Smooth muscle cell (in vitro differentiated cells): ENCODE results near the gene TMEM247. TPM values are rescaled to one million over a fixed set of nuclear protein-coding genes. Genes with fewer than 3 reads are reported as not detected.
A peak's percentile ranks its signal among the peaks of the same experiment; 100 is the strongest.

Experiments
- DNase-seq: peaks from one replicate; lab custom pipeline; 2025; ENCODE audit not compliant: unreplicated experiment; lab: John Stamatoyannopoulos, UW
- H2AFZ ChIP-seq: fragments of 200-600 bp; sonication (generic); 2 replicates; pipeline ENCODE4 v1.6.0; 2016; ENCODE audit warnings: antibody characterized with exemption, low read depth, mild to moderate bottlenecking
- H3F3A ChIP-seq: fragments of 200-600 bp; sonication (generic); 2 replicates; pipeline ENCODE4 v1.6.0; 2017; ENCODE audit warnings: antibody characterized with exemption, low read depth
- H3K27ac ChIP-seq: fragments of 200-600 bp; sonication (generic); 2 replicates; pipeline ENCODE4 v1.5.1; 2016; ENCODE audit warnings: low read depth, mild to moderate bottlenecking
- H3K27me3 ChIP-seq: fragments of 200-600 bp; sonication (generic); 2 replicates; pipeline ENCODE4 v1.6.1; 2016; ENCODE audit warnings: low read depth, mild to moderate bottlenecking
- H3K36me3 ChIP-seq: fragments of 200-600 bp; sonication (generic); 2 replicates; pipeline ENCODE4 v1.5.1; 2016; ENCODE audit warnings: low read depth
- H3K4me1 ChIP-seq: fragments of 200-600 bp; sonication (generic); 2 replicates; pipeline ENCODE4 v1.5.1; 2016; ENCODE audit warnings: low read depth
- H3K4me2 ChIP-seq: fragments of 200-600 bp; sonication (generic); 2 replicates; pipeline ENCODE4 v1.6.0; 2016; ENCODE audit warnings: mild to moderate bottlenecking
- H3K4me3 ChIP-seq: fragments of 200-600 bp; sonication (generic); 2 replicates; pipeline ENCODE4 v1.5.1; 2016; ENCODE audit warnings: mild to moderate bottlenecking
- H3K79me2 ChIP-seq: fragments of 200-600 bp; sonication (generic); 2 replicates; pipeline ENCODE4 v1.6.0; 2016; ENCODE audit warnings: low read depth, mild to moderate bottlenecking
- H3K9ac ChIP-seq: fragments of 200-600 bp; sonication (generic); 2 replicates; pipeline ENCODE4 v1.6.0; 2016; ENCODE audit warnings: low read depth
- H3K9me3 ChIP-seq: fragments of 200-600 bp; sonication (generic); replicated peaks from 2 replicates; pipeline ENCODE4 v1.5.1; 2016; ENCODE audit warnings: low read depth
- H4K20me1 ChIP-seq: fragments of 200-600 bp; sonication (generic); 2 replicates; pipeline ENCODE4 v1.6.0; 2016; ENCODE audit warnings: low read depth
- WGBS: methylation state at CpG from one replicate; pipeline ENCODE4 v1.1.7; 2016; ENCODE audit warnings: low lambda C conversion rate; 5-methylcytosine and 5-hydroxymethylcytosine counted together
- polyA plus RNA-seq: library from polyadenylated mRNA; unstranded; fragments of >200 nt; fragmentation: Nextera tagmentation; extraction: Ambion mirVana; gene quantifications from 2 replicates; pipeline ENCODE4 v1.2.1, GENCODE V29; 2016
- total RNA-seq: library from RNA; depleted of rRNA; stranded (reverse); fragments of >200 nt; gene quantifications from 2 replicates; pipeline ENCODE4 v1.2.3, GENCODE V29; 2014
- TF ChIP-seq, protein P1 (sequence below): fragments of 200-600 bp; sonication (generic); IDR thresholded peaks from 2 replicates; pipeline ENCODE4 v1.5.1; 2017; ENCODE audit warnings: borderline replicate concordance, mild to moderate bottlenecking, antibody characterized with exemption; ENCODE audit not compliant: insufficient read depth, poor library complexity, severe bottlenecking

TMEM247 gene
- total and polyA plus RNA-seq, 2 experiments from 2014 or later: not detected

DNA sequence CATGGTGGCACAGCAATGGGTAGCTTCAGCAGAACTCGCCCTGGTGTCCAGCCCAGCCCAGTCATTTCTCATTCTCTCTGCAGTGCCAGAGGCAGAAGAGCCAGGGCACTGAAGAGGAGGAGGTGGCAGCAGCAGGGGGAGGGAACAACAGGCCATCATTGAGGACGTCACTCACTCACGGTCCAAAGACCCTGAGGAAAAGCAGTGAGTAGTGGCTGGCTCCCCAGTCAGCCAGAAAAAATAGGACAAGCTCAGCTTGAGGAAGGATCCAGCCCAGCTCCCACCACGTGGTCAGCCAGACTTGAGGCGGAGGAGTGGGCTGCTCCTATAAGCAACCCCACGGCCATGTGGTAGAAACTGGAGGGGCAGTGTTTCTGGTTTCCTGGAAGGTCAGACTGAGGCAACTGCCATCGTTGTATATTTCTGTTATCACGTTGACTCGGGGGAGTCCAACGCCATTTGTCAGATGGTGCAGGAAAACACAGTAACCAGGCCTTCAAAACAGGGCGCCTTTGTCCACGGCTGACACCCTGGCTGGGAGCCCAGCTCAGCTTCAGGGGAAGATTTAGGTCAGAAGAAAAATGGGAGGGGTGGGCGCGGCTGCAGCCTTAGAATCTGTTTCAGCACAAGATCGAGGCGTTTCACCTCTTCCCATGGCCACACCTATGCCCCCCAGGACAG lies 19.0 kb upstream of the TMEM247 start:
- DNase-seq: no peak
- H3F3A ChIP-seq: no peaks in the 10 kb centered on the region
- H3K9ac ChIP-seq: no peak overlapping the region
- H3K27ac ChIP-seq: no peak overlapping the region
- 68% methylated on average over 16 of the region's 16 CpGs for WGBS
- no peaks in the 10 kb centered on the region for H3K4me1 ChIP-seq
- H3K79me2 ChIP-seq: no peaks in the 10 kb centered on the region
- H3K36me3 ChIP-seq: no peaks in the 10 kb centered on the region
- H3K9me3 ChIP-seq: no peaks in the 10 kb centered on the region
- H2AFZ ChIP-seq: no peak overlapping the region
- no peaks in the 10 kb centered on the region for H4K20me1 ChIP-seq
- TF ChIP-seq, protein P1, sequence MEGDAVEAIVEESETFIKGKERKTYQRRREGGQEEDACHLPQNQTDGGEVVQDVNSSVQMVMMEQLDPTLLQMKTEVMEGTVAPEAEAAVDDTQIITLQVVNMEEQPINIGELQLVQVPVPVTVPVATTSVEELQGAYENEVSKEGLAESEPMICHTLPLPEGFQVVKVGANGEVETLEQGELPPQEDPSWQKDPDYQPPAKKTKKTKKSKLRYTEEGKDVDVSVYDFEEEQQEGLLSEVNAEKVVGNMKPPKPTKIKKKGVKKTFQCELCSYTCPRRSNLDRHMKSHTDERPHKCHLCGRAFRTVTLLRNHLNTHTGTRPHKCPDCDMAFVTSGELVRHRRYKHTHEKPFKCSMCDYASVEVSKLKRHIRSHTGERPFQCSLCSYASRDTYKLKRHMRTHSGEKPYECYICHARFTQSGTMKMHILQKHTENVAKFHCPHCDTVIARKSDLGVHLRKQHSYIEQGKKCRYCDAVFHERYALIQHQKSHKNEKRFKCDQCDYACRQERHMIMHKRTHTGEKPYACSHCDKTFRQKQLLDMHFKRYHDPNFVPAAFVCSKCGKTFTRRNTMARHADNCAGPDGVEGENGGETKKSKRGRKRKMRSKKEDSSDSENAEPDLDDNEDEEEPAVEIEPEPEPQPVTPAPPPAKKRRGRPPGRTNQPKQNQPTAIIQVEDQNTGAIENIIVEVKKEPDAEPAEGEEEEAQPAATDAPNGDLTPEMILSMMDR: no peak
- H3K4me2 ChIP-seq: no peak overlapping the region
- no peak overlapping the region for H3K4me3 ChIP-seq
- H3K27me3 ChIP-seq: no peaks in the 10 kb centered on the region

DNA sequence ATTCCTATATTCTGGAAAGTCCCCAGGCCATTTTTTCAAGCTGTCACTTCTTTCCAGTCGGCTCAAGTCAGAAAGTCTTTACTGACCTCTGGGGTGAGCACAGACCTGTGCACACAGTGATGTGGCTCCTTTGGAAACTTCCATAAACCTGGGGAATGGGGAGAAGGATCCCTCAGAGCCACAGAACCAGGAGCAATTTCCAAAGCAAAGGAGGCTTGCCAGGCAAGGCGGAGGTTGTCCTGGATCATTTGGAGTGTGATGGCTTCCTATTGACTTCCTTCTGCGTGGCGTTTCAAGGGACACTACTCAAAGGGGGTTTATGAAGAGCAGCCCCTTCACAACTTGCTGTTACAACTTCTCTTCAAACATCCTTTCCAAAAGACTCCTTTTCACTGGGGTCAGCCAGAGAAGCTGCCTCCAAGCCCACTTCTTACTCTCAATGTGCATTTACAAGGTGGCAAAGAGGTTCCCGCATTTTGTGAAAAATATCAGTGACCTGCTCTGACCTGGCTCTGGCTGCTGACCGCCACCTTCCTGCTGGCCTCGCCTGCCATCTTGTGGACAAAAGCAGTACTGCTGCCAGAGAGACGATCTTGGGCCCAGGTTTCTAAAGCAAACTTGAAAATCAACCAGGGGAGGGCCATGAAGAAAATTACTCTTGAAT lies 18.2 kb upstream of the TMEM247 start:
- Histone ChIP-seq H3K79me2 (no peaks in the 10 kb centered on the region), H3K9ac (no peak overlapping the region), H2AFZ (no peak overlapping the region), H3K27me3 (no peaks in the 10 kb centered on the region), H3K36me3 (no peaks in the 10 kb centered on the region), H3F3A (no peaks in the 10 kb centered on the region), H4K20me1 (no peaks in the 10 kb centered on the region), H3K27ac (no peak overlapping the region), H3K4me3 (no peak overlapping the region), H3K4me1 (no peaks in the 10 kb centered on the region), H3K9me3 (no peaks in the 10 kb centered on the region), H3K4me2 (no peak overlapping the region)
- peak; percentile 52 for DNase-seq
- 40% methylated on average over 8 of the region's 8 CpGs for WGBS
- TF ChIP-seq, protein P1: peak; percentile 99

DNA sequence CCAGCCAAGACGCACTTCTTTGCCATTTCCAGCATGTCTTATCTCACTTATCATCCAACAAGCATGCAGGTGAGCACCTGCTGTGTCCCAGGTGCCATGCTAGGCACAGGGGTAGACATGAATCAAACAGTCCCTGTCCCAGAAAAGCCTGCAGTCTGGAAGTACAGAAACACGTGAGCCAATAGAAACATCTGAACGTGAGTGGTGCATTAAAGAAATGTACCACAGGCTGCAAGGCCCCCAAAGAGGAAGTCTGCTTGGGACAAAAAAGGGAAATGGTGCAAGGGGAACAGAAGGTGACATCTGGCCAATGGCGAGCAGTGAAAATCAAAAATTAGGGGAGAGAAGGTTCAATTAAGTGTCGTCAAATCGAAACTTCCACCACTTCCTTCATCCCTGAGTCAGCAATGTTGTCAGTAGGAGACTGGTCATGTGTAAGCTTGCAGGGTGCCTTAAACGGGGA lies 17.6 kb upstream of the TMEM247 start:
- no peaks in the 10 kb centered on the region for H3F3A ChIP-seq
- DNase-seq: no peak
- H3K4me2 ChIP-seq: no peak overlapping the region
- no peak overlapping the region for H3K9ac ChIP-seq
- H3K4me1 ChIP-seq: no peaks in the 10 kb centered on the region
- no peak overlapping the region for H2AFZ ChIP-seq
- H3K27me3 ChIP-seq: no peaks in the 10 kb centered on the region
- H3K27ac ChIP-seq: no peak overlapping the region
- TF ChIP-seq, protein P1: no peak
- H3K79me2 ChIP-seq: no peaks in the 10 kb centered on the region
- no peak overlapping the region for H3K4me3 ChIP-seq
- H4K20me1 ChIP-seq: no peaks in the 10 kb centered on the region
- no peaks in the 10 kb centered on the region for H3K36me3 ChIP-seq
- WGBS: 43% methylated on average over 7 of the region's 7 CpGs
- H3K9me3 ChIP-seq: no peaks in the 10 kb centered on the region
